ENCODE results near the gene NDUFS6.

- TF ChIP-seq RAD21 (IDR thresholded peaks at IDR 0.05; ENCODE audit: low read depth) (no peak), EP300 (IDR thresholded peaks at IDR 0.05; ENCODE audit: borderline replicate concordance) (no peak), TAF1 (IDR thresholded peaks at IDR 0.05; ENCODE audit: low read depth) (no peak), NFIC (IDR thresholded peaks at IDR 0.05) (no peak), MAX (IDR thresholded peaks at IDR 0.05) (no peak), CEBPB (IDR thresholded peaks at IDR 0.05) (no peak)
- TF ChIP-seq, protein P1, sequence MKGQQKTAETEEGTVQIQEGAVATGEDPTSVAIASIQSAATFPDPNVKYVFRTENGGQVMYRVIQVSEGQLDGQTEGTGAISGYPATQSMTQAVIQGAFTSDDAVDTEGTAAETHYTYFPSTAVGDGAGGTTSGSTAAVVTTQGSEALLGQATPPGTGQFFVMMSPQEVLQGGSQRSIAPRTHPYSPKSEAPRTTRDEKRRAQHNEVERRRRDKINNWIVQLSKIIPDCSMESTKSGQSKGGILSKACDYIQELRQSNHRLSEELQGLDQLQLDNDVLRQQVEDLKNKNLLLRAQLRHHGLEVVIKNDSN (IDR thresholded peaks at IDR 0.05) = no peak
- TF ChIP-seq, protein P2, sequence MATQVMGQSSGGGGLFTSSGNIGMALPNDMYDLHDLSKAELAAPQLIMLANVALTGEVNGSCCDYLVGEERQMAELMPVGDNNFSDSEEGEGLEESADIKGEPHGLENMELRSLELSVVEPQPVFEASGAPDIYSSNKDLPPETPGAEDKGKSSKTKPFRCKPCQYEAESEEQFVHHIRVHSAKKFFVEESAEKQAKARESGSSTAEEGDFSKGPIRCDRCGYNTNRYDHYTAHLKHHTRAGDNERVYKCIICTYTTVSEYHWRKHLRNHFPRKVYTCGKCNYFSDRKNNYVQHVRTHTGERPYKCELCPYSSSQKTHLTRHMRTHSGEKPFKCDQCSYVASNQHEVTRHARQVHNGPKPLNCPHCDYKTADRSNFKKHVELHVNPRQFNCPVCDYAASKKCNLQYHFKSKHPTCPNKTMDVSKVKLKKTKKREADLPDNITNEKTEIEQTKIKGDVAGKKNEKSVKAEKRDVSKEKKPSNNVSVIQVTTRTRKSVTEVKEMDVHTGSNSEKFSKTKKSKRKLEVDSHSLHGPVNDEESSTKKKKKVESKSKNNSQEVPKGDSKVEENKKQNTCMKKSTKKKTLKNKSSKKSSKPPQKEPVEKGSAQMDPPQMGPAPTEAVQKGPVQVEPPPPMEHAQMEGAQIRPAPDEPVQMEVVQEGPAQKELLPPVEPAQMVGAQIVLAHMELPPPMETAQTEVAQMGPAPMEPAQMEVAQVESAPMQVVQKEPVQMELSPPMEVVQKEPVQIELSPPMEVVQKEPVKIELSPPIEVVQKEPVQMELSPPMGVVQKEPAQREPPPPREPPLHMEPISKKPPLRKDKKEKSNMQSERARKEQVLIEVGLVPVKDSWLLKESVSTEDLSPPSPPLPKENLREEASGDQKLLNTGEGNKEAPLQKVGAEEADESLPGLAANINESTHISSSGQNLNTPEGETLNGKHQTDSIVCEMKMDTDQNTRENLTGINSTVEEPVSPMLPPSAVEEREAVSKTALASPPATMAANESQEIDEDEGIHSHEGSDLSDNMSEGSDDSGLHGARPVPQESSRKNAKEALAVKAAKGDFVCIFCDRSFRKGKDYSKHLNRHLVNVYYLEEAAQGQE (IDR thresholded peaks at IDR 0.05; ENCODE audit: low read depth) = no peak
Observed at GRCh38 chr5:1827025-1827885, 26.0 kb downstream of the NDUFS6 start.

All from Ishikawa (cell line).